Ovary (tissue), 9 donors: ENCODE results near the gene POU5F1. TPM values are rescaled to one million over a fixed set of nuclear protein-coding genes. Genes with fewer than 3 reads are reported as not detected.

Source experiments
- DNase-seq, 5 donors: peaks; one replicate each; pipeline ENCODE4 v3.0.0-alpha.2; 2019 to 2020
- H3K27ac ChIP-seq, 2 donors: fragments of 200-600 bp; one replicate each; pipeline versions ENCODE4 v1.5.1 to v1.8.0; 2019 to 2022
- H3K27me3 ChIP-seq: fragments of 200-600 bp; one replicate; pipeline ENCODE4 v1.8.0; 2022
- H3K36me3 ChIP-seq: fragments of 200-600 bp; sonication (generic); one replicate; pipeline ENCODE4 v1.5.1; 2019
- H3K4me1 ChIP-seq: one replicate; pipeline ENCODE4 v1.8.1; 2013; ENCODE audit warnings: mild to moderate bottlenecking, moderate library complexity; ENCODE audit not compliant: insufficient read depth
- H3K4me3 ChIP-seq: fragments of 200-600 bp; sonication (generic); one replicate; pipeline ENCODE4 v1.5.1; 2017
- H3K9me3 ChIP-seq, 2 donors: fragments of 200-600 bp in 1 of 2; sonication (generic) in 1 of 2; one replicate each; pipeline versions ENCODE4 v1.5.1 to v1.8.1; 2013 to 2019; ENCODE audit warnings: mild to moderate bottlenecking in 1 of 2, moderate library complexity in 1 of 2
- EP300 ChIP-seq: sonication (generic); formaldehyde crosslinking; IDR thresholded peaks from one replicate; pipeline ENCODE4 v1.6.1; 2017; ENCODE audit warnings: antibody characterized with exemption
- POLR2A ChIP-seq: fragments of 450-650 bp; IDR thresholded peaks from one replicate; pipeline ENCODE4 v1.6.1; 2017; ENCODE audit warnings: antibody characterized with exemption, mild to moderate bottlenecking, moderate library complexity
- WGBS, 3 donors: extraction: QIAGEN DNeasy Blood & Tissue Kit in 1 of 3; methylation state at CpG; one replicate each; pipeline versions ENCODE4 v1.1.5 to v1.1.7; 2013 to 2017; 5-methylcytosine and 5-hydroxymethylcytosine counted together
- intact Hi-C, 4 donors: fragments of 100-400 bp; cut with DNase I; formaldehyde crosslinking; loops; one replicate each; pipeline versions ENCODE4 v1.11.0 to v1.15.1; 2022 to 2023
- polyA plus RNA-seq, 2 donors: library from polyadenylated mRNA; stranded (reverse); fragments of 200-250 nt in 1 of 2; fragments of 350-450 nt in 1 of 2; fragmentation: Illumina TruSeq in 1 of 2; extraction: RNeasy Lipid Tissue Mini Kit (QIAGEN cat#74804) in 1 of 2; gene quantifications; one replicate each; pipeline ENCODE4 v1.2.3, GENCODE V29; 2013 to 2014
- total RNA-seq, 7 donors: library from RNA; depleted of rRNA in 2 of 7; stranded (reverse); fragments of >200 nt in 2 of 7; fragmentation: NEBNext Ultra II Directional in 3 of 7; extraction: Animal tissue kit (Norgen Biotek cat#: 25700) in 3 of 7; gene quantifications; one replicate each; pipeline versions ENCODE4 v1.1.0 to v1.2.4, GENCODE V29; 2016 to 2023
- TF ChIP-seq, protein P1 (sequence below), 3 donors: fragments of 450-650 bp in 2 of 3; fragments of 200-600 bp in 1 of 3; IDR thresholded peaks; one replicate each; pipeline versions ENCODE4 v1.5.1 to v1.8.0; 2016 to 2022; ENCODE audit warnings: antibody characterized with exemption in 3 of 3, mild to moderate bottlenecking in 1 of 3
- donor health status: DM: no; HTN: no; CAD: no; lungs with moderate emphysema.
- donor health status: DM: no; HTN: no; CAD: no.
- donor health status: Bipolar disorder and iron deficiency.
- donor health status: DM: yes; HTN: yes; CAD: no.
- donor health status: DM: no; HTN: no; CAD: no.
- donor health status: DM: yes; HTN: yes; CAD: no.

Gene POU5F1
- total and polyA plus RNA-seq, 9 donors: 0.25 to 61.2 (median 2.1) TPM; not detected in 1

DNA sequence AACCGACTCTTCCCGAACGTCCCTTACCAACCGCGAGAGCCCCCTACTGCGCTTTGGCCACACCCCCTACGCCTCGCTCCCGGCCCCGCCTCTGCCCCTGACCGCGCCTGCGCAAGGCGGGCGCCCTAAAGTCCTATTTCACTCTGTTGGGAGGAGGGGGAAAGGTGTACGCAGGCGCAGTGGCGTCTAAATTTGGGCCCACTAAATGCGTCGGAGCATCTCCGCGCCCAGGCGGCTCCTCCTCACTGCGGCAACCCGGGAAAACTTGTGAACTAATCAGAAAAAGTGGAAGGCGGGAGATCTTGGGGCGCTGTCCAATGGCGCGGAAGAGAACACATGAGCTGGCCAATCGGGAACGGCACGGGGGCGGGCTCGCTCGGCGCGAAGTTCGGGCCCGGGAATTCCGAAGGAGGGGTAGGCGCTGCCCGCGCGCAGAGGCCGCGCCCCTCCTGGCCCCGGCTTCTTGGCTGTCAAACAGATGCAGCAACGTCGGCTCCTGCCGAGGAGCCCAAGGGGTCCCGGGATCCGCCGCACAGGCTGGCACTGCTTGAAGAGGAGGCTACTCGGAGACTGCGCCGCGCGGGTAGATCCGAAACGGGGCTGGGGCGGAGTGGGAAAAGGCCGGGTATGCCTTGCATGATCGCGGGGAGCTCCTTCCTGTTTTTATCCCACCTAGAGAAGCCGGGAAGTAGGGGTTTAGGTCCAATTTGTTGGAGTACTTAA is 12.2 kb downstream of the POU5F1 start, which contains the start of gene TCF19:
Gene TCF19 (plus strand): TSS at position 450 of the 723 bp plus-strand sequence. CDS start 881 bp downstream, outside the sequence.
- Histone ChIP-seq H3K4me3 (peak within 1 kb of the TSS; percentile 64), H3K27ac (peak within 1 kb of the TSS; percentile 47 to 75), H3K36me3 (no peaks in the 10 kb centered on the region), H3K4me1 (peaks cover 7% of the 10 kb centered on the region), H3K9me3 (no peaks in the 10 kb centered on the region), H3K27me3 (no peaks in the 10 kb centered on the region)
- intact Hi-C loops: no loop called here
- TF ChIP-seq POLR2A: no peak
- TF ChIP-seq, protein P1, sequence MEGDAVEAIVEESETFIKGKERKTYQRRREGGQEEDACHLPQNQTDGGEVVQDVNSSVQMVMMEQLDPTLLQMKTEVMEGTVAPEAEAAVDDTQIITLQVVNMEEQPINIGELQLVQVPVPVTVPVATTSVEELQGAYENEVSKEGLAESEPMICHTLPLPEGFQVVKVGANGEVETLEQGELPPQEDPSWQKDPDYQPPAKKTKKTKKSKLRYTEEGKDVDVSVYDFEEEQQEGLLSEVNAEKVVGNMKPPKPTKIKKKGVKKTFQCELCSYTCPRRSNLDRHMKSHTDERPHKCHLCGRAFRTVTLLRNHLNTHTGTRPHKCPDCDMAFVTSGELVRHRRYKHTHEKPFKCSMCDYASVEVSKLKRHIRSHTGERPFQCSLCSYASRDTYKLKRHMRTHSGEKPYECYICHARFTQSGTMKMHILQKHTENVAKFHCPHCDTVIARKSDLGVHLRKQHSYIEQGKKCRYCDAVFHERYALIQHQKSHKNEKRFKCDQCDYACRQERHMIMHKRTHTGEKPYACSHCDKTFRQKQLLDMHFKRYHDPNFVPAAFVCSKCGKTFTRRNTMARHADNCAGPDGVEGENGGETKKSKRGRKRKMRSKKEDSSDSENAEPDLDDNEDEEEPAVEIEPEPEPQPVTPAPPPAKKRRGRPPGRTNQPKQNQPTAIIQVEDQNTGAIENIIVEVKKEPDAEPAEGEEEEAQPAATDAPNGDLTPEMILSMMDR (IDR thresholded peaks at IDR 0.05): no peak
- no peak for TF ChIP-seq EP300
- peak; percentile 99 to 100 (median 99) for DNase-seq
- WGBS, 3 donors: 0% methylated on average over 65 of the region's 65 CpGs

DNA sequence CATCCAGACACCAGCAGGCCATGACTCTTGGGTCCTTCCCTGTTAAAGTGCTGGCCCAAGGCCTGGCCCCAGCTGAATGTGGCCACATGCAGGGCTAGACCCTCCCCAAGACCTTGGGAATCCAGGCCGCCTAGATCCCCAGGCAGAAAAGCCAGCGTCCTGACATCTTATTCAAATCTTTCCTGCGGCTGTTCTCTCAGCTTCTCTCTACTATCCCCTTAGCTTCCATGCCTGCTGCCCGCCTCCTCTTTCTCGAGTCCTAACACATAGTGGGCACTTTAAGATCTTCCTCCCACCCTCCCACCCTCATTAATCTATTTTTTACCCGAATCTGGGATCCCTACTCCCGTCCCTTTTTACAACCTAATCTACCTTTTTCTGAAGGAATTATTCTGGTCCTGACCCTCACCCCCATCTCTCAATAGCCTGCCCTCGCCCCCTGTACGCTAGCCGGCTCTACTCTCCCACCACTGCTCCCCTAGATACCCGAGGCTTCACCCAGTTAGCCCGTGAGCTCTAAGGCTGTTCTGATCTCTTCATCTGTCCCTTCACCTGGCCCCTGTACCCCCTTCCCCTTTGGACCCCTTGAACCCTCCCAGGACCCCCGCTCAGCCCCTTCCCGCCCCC is 12.9 kb downstream of the POU5F1 start, which contains the start of gene CCHCR1:
Gene CCHCR1 (minus strand): TSS at position 290 of the 627 bp plus-strand sequence. CDS start 202 bp downstream, at position 88.
- TF ChIP-seq, protein P1 (IDR thresholded peaks at IDR 0.05): no peak
- TF ChIP-seq EP300 (no peak), POLR2A (no peak)
- no peaks in the 10 kb centered on the region for H3K36me3 ChIP-seq
- H3K27ac ChIP-seq: peak within 1 kb of the TSS; percentile 47 to 75
- WGBS, 3 donors: 2 to 6% (median 4%) methylated on average over 14 of the region's 14 CpGs
- no peaks in the 10 kb centered on the region for H3K27me3 ChIP-seq
- intact Hi-C loops: no loop called here
- peaks cover 7% of the 10 kb centered on the region for H3K4me1 ChIP-seq
- DNase-seq: no peak
- H3K9me3 ChIP-seq: no peaks in the 10 kb centered on the region
- H3K4me3 ChIP-seq: peak within 1 kb of the TSS; percentile 64

DNA sequence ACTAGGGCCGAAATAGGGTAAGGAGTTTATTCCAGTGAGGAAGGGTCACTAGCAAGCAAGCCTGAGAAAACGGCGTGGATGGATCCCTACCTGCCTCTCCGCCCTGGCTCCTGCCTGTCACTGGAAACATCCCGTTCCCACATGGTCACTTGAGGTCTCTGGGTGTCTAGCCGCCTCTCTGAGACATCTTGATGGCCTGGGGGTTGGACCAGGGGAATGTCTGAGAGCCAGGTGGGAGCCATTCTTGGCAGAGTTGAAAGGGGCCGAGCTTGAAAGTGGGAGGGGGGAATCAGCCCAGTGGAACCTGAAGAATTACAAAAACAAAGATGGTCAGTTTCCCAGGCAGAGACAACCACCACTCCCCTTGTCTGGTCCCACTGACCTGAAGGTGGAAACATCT is 13.8 kb downstream of the POU5F1 start:
- intact Hi-C loops: no loop called here
- no peaks in the 10 kb centered on the region for H3K9me3 ChIP-seq
- no peaks in the 10 kb centered on the region for H3K27me3 ChIP-seq
- H3K4me1 ChIP-seq: peaks cover 7% of the 10 kb centered on the region
- H3K36me3 ChIP-seq: no peaks in the 10 kb centered on the region
- no peak overlapping the region for H3K27ac ChIP-seq
- H3K4me3 ChIP-seq: no peak overlapping the region
- TF ChIP-seq EP300: no peak
- TF ChIP-seq POLR2A: no peak
- TF ChIP-seq, protein P1 (IDR thresholded peaks at IDR 0.05): no peak
- DNase-seq: no peak
- 91 to 96% (median 95%) methylated on average over 7 of the region's 7 CpGs for WGBS, 3 donors

DNA sequence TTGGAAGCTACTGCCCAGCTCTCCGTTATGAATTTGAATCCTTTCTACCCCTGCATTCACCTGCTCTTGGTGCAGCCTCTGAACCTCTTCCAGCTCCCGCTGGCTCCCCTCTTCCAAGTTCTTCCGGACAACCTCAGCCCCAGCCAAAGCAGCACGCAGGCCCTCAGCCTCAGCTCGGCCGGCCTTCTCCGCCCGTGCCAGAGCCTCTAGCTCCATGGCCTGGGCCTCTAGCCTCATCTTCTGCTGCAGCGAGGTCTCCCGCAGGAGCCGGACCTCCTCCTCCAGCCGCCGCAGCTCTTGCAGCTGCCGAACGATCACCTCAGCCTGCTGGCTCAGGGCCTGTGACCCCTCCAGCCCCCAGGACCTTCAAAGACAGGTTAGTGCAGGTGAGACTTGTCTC is 16.0 kb downstream of the POU5F1 start:
- 90 to 94% (median 93%) methylated on average over 15 of the region's 15 CpGs for WGBS, 3 donors

More for the DNA sequence above, 16.0 kb downstream of the POU5F1 start:
- intact Hi-C loops: no loop called here
- Histone ChIP-seq H3K4me1 (peaks cover 6% of the 10 kb centered on the region), H3K27ac (no peak overlapping the region), H3K4me3 (no peak overlapping the region), H3K9me3 (no peaks in the 10 kb centered on the region), H3K36me3 (no peaks in the 10 kb centered on the region), H3K27me3 (no peaks in the 10 kb centered on the region)
- no peak for DNase-seq
- TF ChIP-seq, protein P1 (IDR thresholded peaks at IDR 0.05): no peak
- TF ChIP-seq EP300 (no peak), POLR2A (no peak)
